Anterior cingulate cortex (tissue), 58 donors: ENCODE results near the gene KATNB1.

Source experiments
- DNase-seq, 58 donors: peaks; one replicate each; lab custom pipeline; 2025; lab: John Stamatoyannopoulos, UW

KATNB1 gene

GRCh38 chr16:57754354-57755060, 18.9 kb downstream of the KATNB1 start:
- DNase-seq, result no peak

DNA sequence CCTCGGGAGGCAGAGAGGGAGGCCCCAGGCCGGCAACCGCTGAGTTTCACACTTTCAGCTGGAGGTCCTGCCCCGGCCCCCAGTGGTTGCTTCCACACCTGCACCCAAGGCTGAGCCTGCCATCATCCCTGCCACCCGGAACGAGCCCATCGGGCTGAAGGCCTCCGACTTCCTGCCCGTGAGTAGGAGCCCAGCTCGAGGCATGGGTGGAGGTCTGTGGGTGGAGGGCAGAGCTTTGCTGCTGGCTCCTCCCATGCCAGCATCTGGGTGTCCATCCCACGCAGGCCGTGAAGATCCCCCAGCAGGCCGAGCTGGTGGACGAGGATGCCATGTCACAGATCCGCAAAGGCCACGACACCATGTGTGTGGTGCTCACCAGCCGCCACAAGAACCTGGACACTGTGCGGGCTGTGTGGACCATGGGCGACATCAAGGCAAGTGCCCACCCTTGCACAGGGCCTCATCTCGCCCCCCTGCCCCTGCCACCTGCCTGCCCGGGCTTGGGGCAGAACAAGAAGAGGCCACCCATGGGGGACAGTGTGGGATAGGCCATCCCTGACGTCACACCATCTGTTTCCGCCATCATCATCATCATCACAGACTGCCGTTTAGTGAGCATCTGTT, 19.6 kb downstream of the KATNB1 start:
- DNase-seq, result no peak

DNA sequence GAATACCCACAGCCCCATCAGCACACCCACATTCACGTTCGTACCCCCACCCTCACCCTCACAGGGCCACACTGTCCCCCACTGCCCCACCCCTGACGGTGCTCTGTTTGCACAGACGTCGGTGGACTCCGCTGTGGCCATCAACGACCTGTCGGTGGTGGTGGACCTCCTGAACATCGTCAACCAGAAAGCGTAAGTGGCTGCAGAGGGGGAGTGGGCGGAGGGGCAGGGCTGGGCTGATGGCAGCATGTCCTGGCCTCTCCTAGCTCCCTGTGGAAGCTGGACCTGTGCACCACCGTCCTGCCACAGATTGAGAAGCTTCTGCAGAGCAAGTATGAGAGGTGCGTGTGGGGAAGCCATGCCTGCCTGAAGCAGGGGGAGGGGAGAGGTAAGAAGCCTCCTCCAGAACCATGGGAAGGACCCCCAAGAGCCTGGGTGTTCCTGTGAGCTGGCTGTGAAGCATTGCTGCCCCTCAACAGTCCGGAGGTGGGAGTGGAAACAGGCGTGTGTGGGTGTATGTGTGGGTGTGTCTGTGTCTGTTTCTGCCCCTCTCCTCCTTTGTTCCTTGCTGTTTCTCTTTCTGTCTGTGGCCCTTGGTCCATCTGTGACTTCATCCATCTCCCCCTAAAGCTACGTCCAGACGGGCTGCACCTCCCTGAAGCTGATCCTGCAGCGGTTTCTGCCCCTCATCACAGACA, 20.3 kb downstream of the KATNB1 start:
- no peak for DNase-seq

DNA sequence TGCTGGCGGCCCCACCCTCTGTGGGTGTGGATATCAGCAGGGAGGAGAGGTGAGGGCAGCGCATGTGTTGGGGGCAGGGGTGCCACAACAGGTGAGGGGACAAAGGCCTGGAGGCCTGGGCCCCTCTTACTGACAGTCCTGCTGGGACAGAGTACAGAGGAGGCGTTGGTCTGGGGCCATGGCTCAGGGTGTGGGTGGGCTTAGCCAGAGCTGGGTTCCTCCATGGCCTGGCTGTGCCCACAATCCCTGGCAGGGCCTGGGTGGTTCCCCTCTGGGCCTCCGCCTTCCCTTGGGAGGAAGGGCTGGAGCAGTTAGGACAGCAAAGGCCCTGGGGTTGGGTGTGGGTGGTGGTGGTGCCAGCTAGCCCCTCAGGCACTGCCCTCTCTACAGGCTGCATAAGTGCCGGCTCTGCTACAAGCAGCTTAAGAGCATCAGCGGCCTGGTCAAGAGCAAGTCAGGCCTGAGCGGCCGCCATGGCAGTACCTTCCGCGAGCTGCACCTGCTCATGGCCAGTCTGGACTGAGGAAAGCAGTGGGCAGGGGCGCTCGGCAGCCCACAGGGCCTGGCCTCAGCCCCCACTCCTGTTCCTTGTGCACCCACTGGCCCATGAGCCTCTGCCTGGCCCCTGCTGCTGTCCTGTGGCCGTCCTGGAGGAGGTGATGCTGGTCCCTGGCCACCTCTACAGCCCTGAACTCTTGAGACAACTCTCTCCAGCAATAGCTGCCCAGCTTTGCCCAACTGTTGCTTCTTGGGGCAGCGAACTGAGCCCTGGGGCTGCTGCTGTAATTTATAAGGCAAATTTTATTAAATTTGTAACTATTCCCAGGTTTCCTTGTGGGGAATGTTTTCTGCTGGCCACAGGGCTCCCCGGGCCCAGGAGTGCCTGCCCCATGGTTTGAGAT, 21.1 kb downstream of the KATNB1 start:
- DNase-seq, result no peak

DNA sequence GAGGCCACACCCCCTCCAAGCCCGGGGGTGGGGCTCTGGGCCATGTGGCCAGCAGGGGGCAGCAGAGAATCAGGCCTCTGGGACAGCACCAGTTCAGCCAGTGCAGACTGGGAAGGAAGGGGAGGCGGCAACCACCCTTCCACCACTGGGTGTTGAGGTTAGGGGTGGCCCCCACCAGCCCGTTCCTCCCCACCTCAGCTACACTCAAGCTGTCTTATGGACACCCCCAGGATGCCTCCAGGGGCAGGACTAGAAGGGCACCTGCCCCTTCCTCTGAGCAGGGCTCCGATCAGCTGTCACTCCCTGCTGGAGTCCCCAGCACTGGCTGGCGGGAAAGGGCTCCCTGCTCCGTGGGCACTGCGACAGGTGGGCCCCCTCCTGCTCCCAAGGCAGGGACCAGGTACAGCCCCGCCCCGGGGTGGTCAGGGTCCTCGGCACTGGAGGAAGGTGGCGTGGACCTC, 21.8 kb downstream of the KATNB1 start:
- DNase-seq, result peak in 56 of 58 donors; percentile 37 to 93 (median 70)

DNA sequence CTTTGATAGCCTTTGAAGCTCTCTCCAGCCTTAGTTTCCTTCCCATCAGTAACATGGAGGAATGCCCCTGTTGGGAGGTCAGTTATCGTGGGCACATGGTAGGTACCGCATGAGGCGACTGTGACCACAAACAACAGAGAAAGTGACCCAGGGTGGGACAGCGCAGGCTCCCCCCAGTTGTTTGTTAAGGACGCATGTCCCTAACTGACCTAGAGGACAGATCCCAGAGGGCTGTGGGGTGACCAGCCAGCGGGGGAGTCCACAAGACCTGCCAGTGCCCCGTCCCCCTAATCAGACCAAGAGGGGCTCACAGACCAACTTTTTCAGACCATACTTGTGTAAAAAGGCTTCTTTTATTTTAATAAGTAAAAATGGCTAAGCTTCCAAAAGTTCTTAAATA, 22.3 kb downstream of the KATNB1 start:
- DNase-seq, result no peak

DNA sequence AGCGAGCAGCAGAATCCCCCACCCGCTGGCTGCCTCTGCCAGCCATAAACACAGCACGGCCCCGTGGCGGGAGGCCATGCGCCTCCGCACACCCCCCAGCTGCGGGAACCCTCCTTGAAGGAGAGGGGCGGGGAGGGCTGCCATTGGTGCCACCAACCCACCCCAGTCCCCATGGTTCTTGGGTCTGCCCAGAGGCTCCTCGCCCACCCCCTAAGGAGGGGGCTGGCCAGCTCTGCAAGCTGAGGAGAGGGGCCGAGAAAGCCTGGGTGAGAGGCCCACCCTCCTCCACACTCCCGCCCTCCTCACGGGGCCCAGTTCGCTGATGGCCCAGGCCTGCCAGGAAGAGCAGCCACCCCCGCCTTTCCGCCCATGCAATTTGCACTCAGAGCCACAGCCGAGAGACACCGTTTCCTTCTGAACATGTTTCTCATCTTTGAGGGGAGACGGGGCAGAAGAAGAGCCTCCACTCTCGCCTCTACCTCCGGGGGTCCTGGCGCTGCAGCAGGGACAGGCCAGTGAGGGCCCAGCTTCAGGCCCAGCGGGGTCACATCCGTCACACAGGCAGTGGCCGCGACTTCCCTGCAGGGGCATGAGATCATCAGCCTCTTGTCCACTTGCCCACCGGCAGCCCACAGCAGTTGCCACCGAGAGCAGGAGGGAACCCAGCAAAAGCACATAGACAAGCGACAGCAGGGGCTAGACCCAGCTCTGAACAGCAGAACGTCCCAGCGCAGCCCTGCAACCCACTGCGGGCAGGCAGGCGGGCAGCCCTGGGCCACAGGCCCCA, 23.0 kb downstream of the KATNB1 start:
- DNase-seq, result peak in 4 of 58 donors; percentile 20 to 53 (median 31)

DNA sequence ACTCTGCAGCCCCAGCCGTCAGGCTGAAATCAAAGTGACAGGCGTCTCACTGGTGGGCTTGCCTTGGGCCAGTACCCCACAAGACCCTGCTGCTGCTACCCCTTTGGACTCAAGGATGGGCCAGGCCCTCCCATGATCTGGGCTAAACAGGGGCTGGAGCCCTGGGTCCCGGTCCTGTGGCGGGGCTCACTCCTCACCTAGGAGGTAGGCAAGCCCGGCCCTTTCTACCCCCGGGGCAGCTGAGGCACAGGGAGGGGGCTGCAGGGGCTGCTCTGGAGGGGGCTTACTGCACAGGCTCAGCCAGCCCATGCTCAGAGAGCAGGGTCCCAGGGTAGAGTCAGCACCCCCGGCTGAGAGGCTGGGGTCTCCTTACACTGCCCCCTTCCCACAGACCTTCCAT, 23.6 kb downstream of the KATNB1 start:
- DNase-seq, result no peak

- DNase-seq, result no peak
Measured at GRCh38 chr16:57759541-57760356, 24.2 kb downstream of the KATNB1 start.

DNA sequence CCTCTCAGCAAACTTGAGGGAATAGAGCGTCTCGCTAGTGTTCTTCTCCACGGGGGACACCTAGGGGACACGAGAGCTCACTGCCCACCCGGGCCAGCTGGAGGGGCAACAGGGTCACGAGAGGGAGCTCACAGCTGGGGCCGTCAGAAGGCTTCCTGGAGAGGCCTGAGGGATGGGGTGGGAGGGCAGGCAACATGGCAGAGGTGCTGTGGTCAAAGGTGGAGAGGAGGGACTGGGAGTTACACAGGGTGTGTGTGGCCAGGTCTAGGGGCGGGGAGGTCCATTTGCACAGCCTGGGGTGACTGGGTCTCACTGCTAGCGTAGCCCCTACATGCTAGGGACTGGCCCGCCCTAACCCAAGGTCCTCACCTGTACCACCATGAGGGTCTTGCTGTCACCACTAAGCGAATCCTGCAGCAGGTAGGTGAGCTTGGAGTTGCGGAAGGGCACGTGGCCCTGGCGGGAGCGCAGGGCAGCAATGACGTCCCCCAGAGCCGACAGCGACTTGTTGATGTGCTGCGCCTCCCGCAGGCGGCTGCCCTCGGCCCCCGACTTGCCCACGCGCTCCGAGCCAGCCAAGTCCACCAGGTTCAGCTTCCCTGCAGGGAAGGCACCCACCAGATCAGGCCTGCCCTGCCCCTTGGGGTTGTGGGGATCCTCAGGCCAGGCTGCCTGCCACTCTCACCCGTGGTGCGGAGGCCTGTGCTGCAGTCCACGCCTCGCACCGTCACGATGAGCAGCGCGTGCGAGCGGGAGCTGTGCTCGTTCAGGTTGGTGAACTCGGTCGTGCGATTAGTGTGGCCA, 25.0 kb downstream of the KATNB1 start:
- DNase-seq, result no peak

DNA sequence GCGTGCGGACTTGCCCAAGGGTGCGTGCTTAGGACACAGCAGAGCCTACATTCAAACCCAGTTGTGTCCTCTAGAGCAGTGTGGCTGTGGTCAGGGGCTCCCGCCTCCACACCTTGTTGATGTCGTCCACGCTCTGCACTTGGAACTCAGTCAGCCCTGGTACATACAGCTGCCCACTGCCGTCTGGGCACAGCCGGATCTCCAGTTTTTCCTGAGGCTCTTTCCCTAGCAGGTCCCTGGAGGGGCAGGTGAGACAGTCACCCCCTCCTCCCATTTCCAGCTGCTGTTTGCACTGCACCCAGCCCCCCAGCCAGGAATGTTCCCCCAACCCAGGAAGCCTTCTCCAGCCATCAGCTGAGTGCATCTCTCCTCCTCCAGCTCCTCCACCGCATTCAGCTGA, 25.7 kb downstream of the KATNB1 start:
- no peak for DNase-seq

DNA sequence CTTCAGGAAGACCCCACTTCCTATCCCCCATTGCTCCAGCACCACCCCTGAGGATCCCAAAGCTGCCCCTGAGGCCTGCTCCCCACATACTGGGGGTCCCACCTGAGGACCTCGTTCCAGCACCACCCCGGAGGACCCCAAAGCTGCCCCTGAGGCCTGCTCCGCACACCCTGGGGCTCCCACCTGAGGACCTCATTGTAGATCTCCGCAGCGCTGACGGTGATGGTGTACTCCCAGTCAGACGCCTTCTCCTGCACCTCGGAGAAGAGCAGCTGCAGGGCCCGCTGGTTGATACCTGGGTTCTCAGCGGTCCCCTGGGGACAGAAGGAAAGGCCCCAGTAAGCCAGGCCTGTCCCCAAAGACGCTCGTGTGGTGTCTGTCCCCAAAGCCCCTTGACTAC, 26.4 kb downstream of the KATNB1 start:
- no peak for DNase-seq

DNA sequence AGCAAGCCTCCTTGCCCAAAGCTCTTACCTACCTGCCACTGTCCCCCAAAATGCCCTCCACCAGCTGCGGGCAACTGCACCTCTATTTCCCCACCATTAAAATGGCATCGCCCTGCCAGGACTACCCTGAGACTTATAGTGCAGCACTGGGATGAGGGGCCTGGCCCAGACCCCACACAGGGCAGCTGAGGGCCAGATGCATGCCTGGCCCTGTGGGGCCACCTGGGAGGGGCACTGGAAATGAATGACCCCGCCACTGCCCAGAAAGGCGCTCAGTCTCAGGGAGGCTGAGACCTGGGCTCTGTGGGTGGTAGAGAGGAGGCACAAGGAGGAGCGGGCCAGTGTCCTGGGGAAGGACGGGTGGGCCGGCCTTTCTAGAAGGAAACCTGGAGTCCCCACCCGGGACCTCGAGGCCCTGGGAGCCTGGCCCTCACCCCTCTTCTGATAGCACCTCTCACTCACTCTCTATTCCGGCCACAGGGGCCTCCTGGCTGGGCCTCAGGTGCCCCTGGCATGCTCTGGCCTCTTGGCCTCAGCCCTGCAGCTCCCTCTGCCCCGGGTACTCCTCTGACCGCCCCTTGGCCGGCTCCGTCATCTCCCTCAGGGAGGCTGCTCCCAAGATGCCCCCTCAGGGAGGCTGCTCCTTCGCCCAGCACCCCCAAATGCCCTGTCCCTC, 26.9 kb downstream of the KATNB1 start:
- no peak for DNase-seq

DNA sequence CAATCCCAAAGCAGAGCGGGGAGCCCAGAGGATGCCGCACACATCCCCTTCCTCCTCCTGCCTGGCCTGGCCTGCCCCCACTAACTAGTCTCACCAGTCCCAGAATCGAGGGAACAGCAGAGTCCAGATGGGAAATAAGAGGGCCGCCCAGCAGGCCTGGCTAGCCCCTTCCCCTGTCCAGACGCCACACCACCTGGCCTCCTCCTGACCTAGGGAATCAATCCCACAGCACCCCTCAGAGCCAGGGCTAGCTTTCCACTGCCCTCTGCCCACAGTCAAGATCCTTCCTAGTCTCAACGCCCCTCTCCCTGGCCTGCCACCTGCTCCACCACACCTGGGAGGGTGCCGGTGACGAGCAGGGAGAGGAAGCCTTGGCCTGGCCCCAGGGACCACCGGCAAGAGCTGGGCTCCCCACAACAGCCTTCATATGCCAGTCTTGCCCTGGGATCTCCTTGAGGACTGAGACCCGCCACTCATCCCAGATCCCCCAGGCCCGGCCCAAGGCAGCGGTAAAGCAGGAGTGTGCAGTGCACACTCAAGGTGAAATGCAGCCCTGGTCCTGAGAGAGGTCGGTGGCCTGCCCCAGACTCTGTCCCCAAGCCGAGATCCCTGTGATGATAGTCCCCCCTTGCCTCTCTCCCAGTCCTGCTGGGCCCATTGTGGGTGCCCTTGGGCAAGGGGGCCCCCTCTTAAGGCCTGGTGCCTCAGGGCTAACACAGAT, 27.9 kb downstream of the KATNB1 start:
- DNase-seq, result no peak

DNA sequence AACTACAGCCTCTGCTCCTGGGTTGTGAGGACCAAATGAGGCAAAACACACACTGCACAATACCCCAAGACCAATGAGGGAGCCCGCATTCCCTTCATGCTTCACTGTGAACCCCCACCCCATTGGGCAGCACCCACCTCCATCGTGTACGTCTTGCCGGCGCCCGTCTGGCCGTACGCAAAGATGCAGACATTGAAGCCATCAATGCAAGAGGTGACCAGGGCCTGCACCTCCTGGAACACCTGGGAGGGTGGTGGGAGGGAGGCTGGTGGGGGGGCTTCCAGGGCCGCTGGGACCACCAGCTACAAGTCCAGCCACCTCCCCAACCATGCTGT, 28.4 kb downstream of the KATNB1 start:
- no peak for DNase-seq

DNA sequence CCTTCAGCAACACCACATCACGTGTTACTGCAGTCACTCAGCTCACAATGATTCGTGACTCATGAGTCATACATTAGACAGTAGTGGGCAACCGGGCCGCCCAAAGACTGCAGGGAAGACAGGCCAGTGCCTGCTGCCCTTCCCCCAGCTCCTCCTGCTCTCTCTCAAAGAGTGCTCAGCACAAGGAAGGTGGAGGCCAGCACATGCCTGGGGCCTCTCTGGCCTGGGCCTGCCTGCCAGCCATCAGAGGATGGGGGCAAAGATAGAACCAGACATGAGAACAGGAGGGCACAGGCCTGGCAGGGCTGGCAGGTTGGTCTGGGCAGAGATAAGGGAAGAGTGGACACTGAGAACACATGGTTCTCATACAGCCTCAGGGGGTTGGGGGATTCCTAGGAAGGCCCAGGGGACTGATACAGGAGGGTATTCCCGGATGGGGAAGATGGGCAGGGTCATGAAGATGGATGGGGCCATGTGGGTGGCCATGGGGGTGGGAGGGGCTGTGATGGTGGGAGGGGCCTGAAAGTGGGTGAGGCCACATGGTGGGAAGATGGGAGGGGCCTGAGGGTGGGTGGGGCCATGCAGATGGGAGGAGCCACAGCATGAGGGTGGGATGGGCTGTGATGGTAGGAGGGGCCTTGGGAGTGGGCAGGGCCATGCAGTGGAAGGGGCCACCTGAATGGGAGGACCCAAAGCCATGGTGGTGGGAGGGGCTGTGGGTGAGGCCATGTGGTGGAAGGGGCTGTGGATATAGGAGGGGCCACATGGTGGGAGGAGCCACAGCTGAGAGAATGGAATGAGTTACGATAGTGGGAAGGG, 29.0 kb downstream of the KATNB1 start:
- DNase-seq, result peak in 14 of 58 donors; percentile 13 to 64 (median 38)
